HEK293T (cell line): ENCODE data around the gene ST3GAL4.

Source experiments
- ARNT ChIP-seq: fragments of 450-650 bp; IDR thresholded peaks from 2 replicates; pipeline ENCODE4 v1.6.1; 2017; ENCODE audit warnings: mild to moderate bottlenecking
- CTBP1 ChIP-seq: fragments of 450-650 bp; IDR thresholded peaks from 2 replicates; pipeline ENCODE4 v1.6.1; 2016; ENCODE audit warnings: borderline replicate concordance
- FOXA1 ChIP-seq: fragments of 450-650 bp; IDR thresholded peaks from 2 replicates; pipeline ENCODE4 v1.6.1; 2016; ENCODE audit warnings: mild to moderate bottlenecking
- FOXK2 ChIP-seq: fragments of 450-650 bp; IDR thresholded peaks from 2 replicates; pipeline ENCODE4 v1.6.1; 2016; ENCODE audit warnings: mild to moderate bottlenecking
- HDGF ChIP-seq: fragments of 450-650 bp; IDR thresholded peaks from 2 replicates; pipeline ENCODE4 v1.6.1; 2017; ENCODE audit warnings: antibody characterized with exemption, borderline replicate concordance
- SUZ12 ChIP-seq: fragments of 450-650 bp; IDR thresholded peaks from 2 replicates; pipeline ENCODE4 v1.6.1; 2016; ENCODE audit warnings: mild to moderate bottlenecking
- ZNF384 ChIP-seq: fragments of 450-650 bp; IDR thresholded peaks from 2 replicates; pipeline ENCODE4 v1.6.1; 2016
- TF ChIP-seq, protein P1 (sequence below): fragments of 450-650 bp; IDR thresholded peaks from 2 replicates; pipeline ENCODE4 v1.6.1; 2016

DNA sequence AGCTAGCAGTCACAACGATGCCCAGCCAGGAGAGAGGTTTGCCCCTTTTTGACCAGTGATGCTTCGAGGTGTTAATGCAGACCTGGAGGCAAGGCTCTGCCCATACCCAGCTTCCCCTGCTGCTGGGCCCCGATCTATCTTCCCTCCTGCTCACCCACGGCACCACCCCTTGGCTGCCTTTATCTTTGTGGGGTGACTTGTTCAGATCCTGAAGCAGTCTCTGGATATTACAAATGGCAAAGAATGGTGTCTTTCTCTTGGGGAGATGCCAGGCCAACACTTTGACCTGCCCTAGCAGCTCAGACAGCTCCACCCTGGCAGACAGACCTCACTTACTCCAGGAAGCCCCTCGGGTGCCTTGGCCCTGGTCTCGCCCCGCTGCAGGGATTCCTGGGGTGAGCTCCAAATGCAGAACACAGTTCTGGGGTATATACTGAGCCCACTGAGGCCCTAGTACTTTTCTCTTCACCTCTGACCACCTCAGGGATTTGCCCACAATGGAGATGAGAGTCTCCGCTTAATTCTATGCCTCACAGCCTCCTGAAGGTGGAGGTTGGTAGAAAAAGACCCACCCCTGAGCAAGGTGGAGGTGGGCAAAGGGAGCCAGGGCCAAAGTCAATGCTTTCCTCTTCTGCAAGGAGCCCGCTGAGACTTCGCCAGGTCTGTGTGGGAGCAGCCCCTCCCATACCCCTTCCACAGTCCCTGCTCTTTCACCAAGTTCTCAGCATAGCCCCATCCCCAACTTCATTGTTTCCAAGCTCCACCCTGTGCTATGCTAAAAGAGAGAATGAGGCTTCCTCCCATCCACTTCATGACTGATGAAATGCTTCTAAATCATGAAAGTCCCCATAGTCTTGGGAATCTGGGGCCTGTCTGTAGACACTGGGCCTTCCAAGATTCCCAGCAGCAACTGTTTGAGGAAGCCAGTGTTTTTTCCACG is 11.1 kb upstream of the ST3GAL4 start:
- TF ChIP-seq FOXK2: no peak
- no peak for TF ChIP-seq SUZ12
- no peak for TF ChIP-seq CTBP1
- TF ChIP-seq, protein P1, sequence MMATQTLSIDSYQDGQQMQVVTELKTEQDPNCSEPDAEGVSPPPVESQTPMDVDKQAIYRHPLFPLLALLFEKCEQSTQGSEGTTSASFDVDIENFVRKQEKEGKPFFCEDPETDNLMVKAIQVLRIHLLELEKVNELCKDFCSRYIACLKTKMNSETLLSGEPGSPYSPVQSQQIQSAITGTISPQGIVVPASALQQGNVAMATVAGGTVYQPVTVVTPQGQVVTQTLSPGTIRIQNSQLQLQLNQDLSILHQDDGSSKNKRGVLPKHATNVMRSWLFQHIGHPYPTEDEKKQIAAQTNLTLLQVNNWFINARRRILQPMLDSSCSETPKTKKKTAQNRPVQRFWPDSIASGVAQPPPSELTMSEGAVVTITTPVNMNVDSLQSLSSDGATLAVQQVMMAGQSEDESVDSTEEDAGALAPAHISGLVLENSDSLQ: no peak
- no peak for TF ChIP-seq ZNF384
- no peak for TF ChIP-seq HDGF
- no peak for TF ChIP-seq ARNT
- TF ChIP-seq FOXA1: no peak
